Sigmoid colon (tissue), 7 donors: ENCODE data around the gene NDRG4. TPM values are rescaled to one million over a fixed set of nuclear protein-coding genes. Genes with fewer than 3 reads are reported as not detected.

Experiments used
- DNase-seq: peaks from one replicate; pipeline ENCODE4 v3.0.0-alpha.2; 2019
- H3K27ac ChIP-seq, 4 donors: fragments of 200-600 bp; sonication (generic); one replicate each; pipeline ENCODE4 v1.5.1; 2016 to 2019; ENCODE audit warnings: mild to moderate bottlenecking in 1 of 4
- H3K27me3 ChIP-seq, 3 donors: fragments of 200-600 bp; sonication (generic); one replicate each; pipeline ENCODE4 v1.5.1; 2019; ENCODE audit warnings: mild to moderate bottlenecking in 1 of 3
- H3K36me3 ChIP-seq, 4 donors: fragments of 200-600 bp; sonication (generic); one replicate each; pipeline ENCODE4 v1.5.1; 2016 to 2019
- H3K4me1 ChIP-seq, 4 donors: fragments of 200-600 bp; sonication (generic); one replicate each; pipeline ENCODE4 v1.5.1; 2017 to 2019
- H3K4me3 ChIP-seq, 4 donors: fragments of 200-600 bp; sonication (generic); one replicate each; pipeline ENCODE4 v1.5.1; 2017 to 2019; ENCODE audit warnings: mild to moderate bottlenecking in 2 of 4, moderate library complexity in 1 of 4
- H3K9me3 ChIP-seq, 4 donors: fragments of 200-600 bp in 3 of 4; sonication (generic) in 3 of 4; one replicate each; pipeline versions ENCODE4 v1.5.1 to v1.6.1; 2013 to 2019
- CTCF ChIP-seq, 4 experiments: fragments of 450-650 bp in 3 of 4; fragments of 200-600 bp in 1 of 4; IDR thresholded peaks; one replicate each; pipeline ENCODE4 v1.5.1; 2016 to 2019; ENCODE audit warnings: antibody characterized with exemption in 4 of 4, mild to moderate bottlenecking in 3 of 4, moderate library complexity in 2 of 4
- EP300 ChIP-seq, 4 donors: sonication (generic); formaldehyde crosslinking; IDR thresholded peaks; one replicate each; pipeline ENCODE4 v1.6.1; 2017; ENCODE audit warnings: antibody characterized with exemption in 4 of 4
- POLR2A ChIP-seq, 2 donors: fragments of 450-650 bp; IDR thresholded peaks; one replicate each; pipeline ENCODE4 v1.6.1; 2016; ENCODE audit warnings: antibody characterized with exemption in 2 of 2, mild to moderate bottlenecking in 2 of 2, moderate library complexity in 2 of 2
- POLR2AphosphoS5 ChIP-seq, 4 donors: sonication (generic); formaldehyde crosslinking; IDR thresholded peaks; one replicate each; pipeline ENCODE4 v1.6.1; 2017; ENCODE audit warnings: antibody characterized with exemption in 4 of 4
- WGBS, 2 donors: extraction: QIAGEN DNeasy Blood & Tissue Kit; methylation state at CpG; one replicate each; pipeline ENCODE4 v1.1.7; 2013; 5-methylcytosine and 5-hydroxymethylcytosine counted together
- intact Hi-C: fragments of 100-400 bp; cut with DNase I; formaldehyde crosslinking; loops from one replicate; pipeline ENCODE4 v1.15.1; 2023
- polyA plus RNA-seq, 3 donors: library from polyadenylated mRNA; stranded (reverse); fragments of 200-250 nt; gene quantifications; one replicate each; pipeline ENCODE4 v1.2.3, GENCODE V29; 2013
- total RNA-seq, 4 donors: library from RNA; depleted of rRNA; stranded (reverse); fragments of >200 nt; gene quantifications; one replicate each; pipeline ENCODE4 v1.1.0, GENCODE V29; 2016
- donor health status: healthy with polysubstance abuse.
- donor health status: Bipolar disorder and iron deficiency.
- donor health status: healthy.

The NDRG4 gene
- total and polyA plus RNA-seq, 7 donors, result 3.6 to 21.0 (median 16.6) TPM

- H3K9me3 ChIP-seq, result no peaks in the 10 kb centered on the region
- TF ChIP-seq EP300 (IDR thresholded peaks at IDR 0.05) (no peak), POLR2AphosphoS5 (IDR thresholded peaks at IDR 0.05) (no peak), CTCF (IDR thresholded peaks at IDR 0.05) (no peak), POLR2A (IDR thresholded peaks at IDR 0.05) (no peak)
- no peaks in the 10 kb centered on the region for H3K4me1 ChIP-seq
- no peak overlapping the region for H3K27ac ChIP-seq
- 43 to 84% methylated on average over 5 of the region's 5 CpGs for WGBS, 2 donors
- H3K36me3 ChIP-seq, result peaks cover 58 to 100% (median 70%) of the 10 kb centered on the region in 4 donors
- intact Hi-C loops, result no loop called here
- H3K27me3 ChIP-seq, result no peaks in the 10 kb centered on the region
- H3K4me3 ChIP-seq, result no peak overlapping the region
- no peak for DNase-seq
These were observed 36.3 kb downstream of the NDRG4 start for GRCh38 chr16:58536278-58536677.

- no peaks in the 10 kb centered on the region for H3K27me3 ChIP-seq
- no peak overlapping the region for H3K4me3 ChIP-seq
- peaks cover 51 to 100% (median 69%) of the 10 kb centered on the region in 4 donors for H3K36me3 ChIP-seq
- no peak overlapping the region for H3K27ac ChIP-seq
- 82 to 84% methylated on average over 10 of the region's 10 CpGs for WGBS, 2 donors
- no peaks in the 10 kb centered on the region for H3K9me3 ChIP-seq
- H3K4me1 ChIP-seq, result no peaks in the 10 kb centered on the region
- no peak for DNase-seq
- no peak for TF ChIP-seq CTCF (IDR thresholded peaks at IDR 0.05)
- TF ChIP-seq EP300 (IDR thresholded peaks at IDR 0.05), result no peak
- TF ChIP-seq POLR2AphosphoS5 (IDR thresholded peaks at IDR 0.05), result no peak
- no peak for TF ChIP-seq POLR2A (IDR thresholded peaks at IDR 0.05)
- intact Hi-C loops, result no loop called here
These were observed 37.4 kb downstream of the NDRG4 start for GRCh38 chr16:58537124-58537906.

GRCh38 chr16:58541711-58542110 is 41.8 kb downstream of the NDRG4 start:
- H3K27ac ChIP-seq, result no peak overlapping the region
- no peaks in the 10 kb centered on the region for H3K9me3 ChIP-seq
- WGBS, 2 donors, result 84 to 96% methylated on average over 2 of the region's 2 CpGs
- peaks cover 53 to 100% (median 74%) of the 10 kb centered on the region in 4 donors for H3K36me3 ChIP-seq
- DNase-seq, result no peak
- H3K4me1 ChIP-seq, result no peaks in the 10 kb centered on the region
- TF ChIP-seq CTCF (IDR thresholded peaks at IDR 0.05) (no peak), POLR2A (IDR thresholded peaks at IDR 0.05) (no peak), EP300 (IDR thresholded peaks at IDR 0.05) (no peak), POLR2AphosphoS5 (IDR thresholded peaks at IDR 0.05) (no peak)
- intact Hi-C loops, result no loop called here
- no peaks in the 10 kb centered on the region for H3K27me3 ChIP-seq
- no peak overlapping the region for H3K4me3 ChIP-seq

GRCh38 chr16:58542291-58542690 is 42.3 kb downstream of the NDRG4 start:
- TF ChIP-seq POLR2A (IDR thresholded peaks at IDR 0.05) (no peak), EP300 (IDR thresholded peaks at IDR 0.05) (no peak), CTCF (IDR thresholded peaks at IDR 0.05) (no peak), POLR2AphosphoS5 (IDR thresholded peaks at IDR 0.05) (no peak)
- DNase-seq, result no peak
- H3K9me3 ChIP-seq, result no peaks in the 10 kb centered on the region
- peaks cover 48 to 100% (median 73%) of the 10 kb centered on the region in 4 donors for H3K36me3 ChIP-seq
- intact Hi-C loops, result no loop called here
- WGBS, 2 donors, result 85 to 90% methylated on average over 1 of the region's 1 CpG
- no peak overlapping the region for H3K27ac ChIP-seq
- H3K4me3 ChIP-seq, result no peak overlapping the region
- no peaks in the 10 kb centered on the region for H3K27me3 ChIP-seq
- H3K4me1 ChIP-seq, result no peaks in the 10 kb centered on the region
